ENCODE results near the gene MADD.

- TF ChIP-seq CTCF (IDR thresholded peaks at IDR 0.05) (no peak), POLR2A (IDR thresholded peaks at IDR 0.05) (no peak)
These were observed 35.2 kb upstream of the MADD start for GRCh38 chr11:47234669-47235100.
